OCI-LY7 (cell line): ENCODE data around the gene B4GAT1.

Source experiments
- EZH2phosphoT487 ChIP-seq: fragments of 200-600 bp; sonication (generic); IDR thresholded peaks from 2 replicates; pipeline ENCODE4 v1.6.1; 2018; ENCODE audit warnings: low read depth, borderline replicate concordance, mild to moderate bottlenecking, mixed run types, antibody characterized with exemption, low read length, moderate library complexity, mixed read lengths
- TF ChIP-seq, protein P1 (sequence below): fragments of 200-600 bp; sonication (generic); conservative IDR thresholded peaks from 2 replicates; pipeline ENCODE4 v1.5.1; 2014; ENCODE audit warnings: mild to moderate bottlenecking, antibody characterized with exemption, low read length, moderate library complexity, mixed read lengths

DNA sequence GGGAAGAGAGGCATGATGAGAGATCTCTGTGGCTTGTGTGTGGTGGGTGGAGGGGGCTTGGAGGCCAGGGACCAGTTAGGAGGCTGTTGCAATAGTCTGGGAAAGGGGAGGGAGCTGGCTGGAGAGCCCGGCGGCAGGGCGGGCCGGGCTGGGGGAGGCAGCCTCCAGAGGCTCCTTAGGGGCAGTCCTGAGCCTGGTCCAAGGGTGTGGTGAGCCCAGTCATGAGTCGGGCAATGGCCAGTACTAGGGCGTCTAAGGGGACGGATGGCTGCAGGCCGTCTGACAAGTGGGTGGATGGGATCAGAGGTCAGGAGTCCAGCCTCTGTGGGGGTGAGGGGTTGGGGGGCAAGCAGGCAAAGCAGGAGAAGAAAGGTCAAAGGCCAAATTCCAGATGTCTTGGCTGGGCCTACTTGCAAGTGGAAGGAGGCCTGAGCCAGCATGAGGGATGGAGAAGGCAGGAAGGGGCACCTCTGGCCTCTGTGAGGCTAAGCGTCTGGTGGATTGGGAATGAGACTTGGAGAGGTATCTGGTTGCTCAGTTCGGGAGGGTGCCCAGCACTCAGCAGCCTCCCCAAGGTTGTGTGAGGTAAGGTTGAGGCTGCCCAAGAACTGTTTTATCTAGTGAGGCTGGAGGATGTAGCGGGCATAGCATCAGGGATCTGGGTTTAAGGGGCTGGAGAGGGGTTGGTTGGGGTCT, 24.5 kb downstream of the B4GAT1 start:
- TF ChIP-seq, protein P1, sequence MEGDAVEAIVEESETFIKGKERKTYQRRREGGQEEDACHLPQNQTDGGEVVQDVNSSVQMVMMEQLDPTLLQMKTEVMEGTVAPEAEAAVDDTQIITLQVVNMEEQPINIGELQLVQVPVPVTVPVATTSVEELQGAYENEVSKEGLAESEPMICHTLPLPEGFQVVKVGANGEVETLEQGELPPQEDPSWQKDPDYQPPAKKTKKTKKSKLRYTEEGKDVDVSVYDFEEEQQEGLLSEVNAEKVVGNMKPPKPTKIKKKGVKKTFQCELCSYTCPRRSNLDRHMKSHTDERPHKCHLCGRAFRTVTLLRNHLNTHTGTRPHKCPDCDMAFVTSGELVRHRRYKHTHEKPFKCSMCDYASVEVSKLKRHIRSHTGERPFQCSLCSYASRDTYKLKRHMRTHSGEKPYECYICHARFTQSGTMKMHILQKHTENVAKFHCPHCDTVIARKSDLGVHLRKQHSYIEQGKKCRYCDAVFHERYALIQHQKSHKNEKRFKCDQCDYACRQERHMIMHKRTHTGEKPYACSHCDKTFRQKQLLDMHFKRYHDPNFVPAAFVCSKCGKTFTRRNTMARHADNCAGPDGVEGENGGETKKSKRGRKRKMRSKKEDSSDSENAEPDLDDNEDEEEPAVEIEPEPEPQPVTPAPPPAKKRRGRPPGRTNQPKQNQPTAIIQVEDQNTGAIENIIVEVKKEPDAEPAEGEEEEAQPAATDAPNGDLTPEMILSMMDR, result no peak
- no peak for TF ChIP-seq EZH2phosphoT487
